PFSK-1 (cell line): ENCODE results near the gene LRRC46.

Experiments
- POLR2AphosphoS5 ChIP-seq: IDR thresholded peaks from 2 replicates; pipeline ENCODE4 v1.6.1; 2012; ENCODE audit warnings: low read depth, mild to moderate bottlenecking, control low read depth, low read length, moderate library complexity
- SIN3A ChIP-seq: IDR thresholded peaks from 2 replicates; pipeline ENCODE4 v1.6.1; 2012; ENCODE audit warnings: mild to moderate bottlenecking, low read length, moderate library complexity, borderline replicate concordance; ENCODE audit not compliant: insufficient read depth
- TAF1 ChIP-seq: IDR thresholded peaks from 2 replicates; pipeline ENCODE4 v1.6.1; 2012; ENCODE audit warnings: low read length, control low read depth, borderline replicate concordance; ENCODE audit not compliant: insufficient read depth
- TF ChIP-seq, protein P1 (sequence below), 2 experiments: IDR thresholded peaks; 2 replicates each; pipeline versions ENCODE4 v1.6.1 to v1.8.0; 2011 to 2012; ENCODE audit warnings: low read depth in 2 of 2, low read length in 2 of 2, control low read depth in 1 of 2, inconsistent platforms in 1 of 2, mild to moderate bottlenecking in 1 of 2, moderate library complexity in 1 of 2; ENCODE audit not compliant: insufficient read depth in 1 of 2

DNA sequence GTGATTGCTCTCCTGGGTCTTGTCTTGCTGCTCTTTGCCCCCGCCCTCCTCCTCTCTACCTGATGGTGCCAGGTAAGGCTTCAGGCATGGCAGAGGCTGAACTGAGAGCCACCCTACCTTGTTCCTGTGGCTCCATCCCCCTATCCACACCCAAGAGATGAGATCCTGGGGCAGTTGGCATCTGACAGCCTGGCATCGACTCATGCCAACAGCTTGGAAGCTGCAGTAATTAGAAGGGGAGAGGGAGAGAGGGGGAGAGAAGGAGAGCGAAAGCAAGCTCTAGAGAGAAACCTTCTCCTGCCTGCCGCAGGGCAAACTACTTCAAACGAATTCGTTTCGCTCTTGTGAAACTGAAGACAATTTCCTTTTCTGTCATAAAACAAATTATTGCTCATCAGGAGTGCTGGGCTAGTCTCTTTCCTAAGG lies 33.3 kb downstream of the LRRC46 start:
- no peak for TF ChIP-seq SIN3A
- TF ChIP-seq TAF1 = no peak
- TF ChIP-seq, protein P1, sequence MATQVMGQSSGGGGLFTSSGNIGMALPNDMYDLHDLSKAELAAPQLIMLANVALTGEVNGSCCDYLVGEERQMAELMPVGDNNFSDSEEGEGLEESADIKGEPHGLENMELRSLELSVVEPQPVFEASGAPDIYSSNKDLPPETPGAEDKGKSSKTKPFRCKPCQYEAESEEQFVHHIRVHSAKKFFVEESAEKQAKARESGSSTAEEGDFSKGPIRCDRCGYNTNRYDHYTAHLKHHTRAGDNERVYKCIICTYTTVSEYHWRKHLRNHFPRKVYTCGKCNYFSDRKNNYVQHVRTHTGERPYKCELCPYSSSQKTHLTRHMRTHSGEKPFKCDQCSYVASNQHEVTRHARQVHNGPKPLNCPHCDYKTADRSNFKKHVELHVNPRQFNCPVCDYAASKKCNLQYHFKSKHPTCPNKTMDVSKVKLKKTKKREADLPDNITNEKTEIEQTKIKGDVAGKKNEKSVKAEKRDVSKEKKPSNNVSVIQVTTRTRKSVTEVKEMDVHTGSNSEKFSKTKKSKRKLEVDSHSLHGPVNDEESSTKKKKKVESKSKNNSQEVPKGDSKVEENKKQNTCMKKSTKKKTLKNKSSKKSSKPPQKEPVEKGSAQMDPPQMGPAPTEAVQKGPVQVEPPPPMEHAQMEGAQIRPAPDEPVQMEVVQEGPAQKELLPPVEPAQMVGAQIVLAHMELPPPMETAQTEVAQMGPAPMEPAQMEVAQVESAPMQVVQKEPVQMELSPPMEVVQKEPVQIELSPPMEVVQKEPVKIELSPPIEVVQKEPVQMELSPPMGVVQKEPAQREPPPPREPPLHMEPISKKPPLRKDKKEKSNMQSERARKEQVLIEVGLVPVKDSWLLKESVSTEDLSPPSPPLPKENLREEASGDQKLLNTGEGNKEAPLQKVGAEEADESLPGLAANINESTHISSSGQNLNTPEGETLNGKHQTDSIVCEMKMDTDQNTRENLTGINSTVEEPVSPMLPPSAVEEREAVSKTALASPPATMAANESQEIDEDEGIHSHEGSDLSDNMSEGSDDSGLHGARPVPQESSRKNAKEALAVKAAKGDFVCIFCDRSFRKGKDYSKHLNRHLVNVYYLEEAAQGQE (IDR thresholded peaks at IDR 0.05; ENCODE audit: insufficient read depth in 1 of 2, low read depth in 2 of 2, low read length in 2 of 2) = no peak
- no peak for TF ChIP-seq POLR2AphosphoS5
